Hematopoietic multipotent progenitor cell treated with erythropoietin and hydrocortisone succinate and interleukin-3 and kit ligand, for 6 days (in vitro differentiated cells): ENCODE results near the gene ZNF132.

Experiments used
- DNase-seq: peaks from one replicate; pipeline ENCODE4 v3.0.0-alpha.2; 2015

ZNF132 gene

GRCh38 chr19:58406818-58407657 lies 32.9 kb downstream of the ZNF132 start:
- DNase-seq, result peak; percentile 57

- DNase-seq, result peak; percentile 38
Observed at GRCh38 chr19:58403920-58404478, 36.0 kb downstream of the ZNF132 start.

GRCh38 chr19:58401840-58402421 lies 38.0 kb downstream of the ZNF132 start:
- no peak for DNase-seq

GRCh38 chr19:58400916-58401839 lies 38.8 kb downstream of the ZNF132 start:
- peak; percentile 100 for DNase-seq

GRCh38 chr19:58400316-58400915 lies 39.5 kb downstream of the ZNF132 start:
- DNase-seq, result peak; percentile 55

GRCh38 chr19:58399903-58400302 lies 40.0 kb downstream of the ZNF132 start:
- no peak for DNase-seq

- no peak for DNase-seq
Observed at GRCh38 chr19:58398545-58398944, 41.4 kb downstream of the ZNF132 start.

- no peak for DNase-seq
Observed at GRCh38 chr19:58398087-58398486, 41.9 kb downstream of the ZNF132 start.

GRCh38 chr19:58397533-58398037 lies 42.4 kb downstream of the ZNF132 start:
- DNase-seq, result no peak

- DNase-seq, result peak; percentile 3
Observed at GRCh38 chr19:58396691-58397532, 43.0 kb downstream of the ZNF132 start.

- peak; percentile 38 for DNase-seq
Observed at GRCh38 chr19:58395979-58396627, 43.9 kb downstream of the ZNF132 start.

GRCh38 chr19:58395220-58395978 lies 44.6 kb downstream of the ZNF132 start, which contains the start of gene RNF225:
TSS of gene RNF225 (plus strand) at chr19:58395656. CDS start at chr19:58396090, 434 bp downstream.
- peak; percentile 45 for DNase-seq

- DNase-seq, result no peak
Observed at GRCh38 chr19:58394821-58395219, 45.1 kb downstream of the ZNF132 start.

- DNase-seq, result no peak
Observed at GRCh38 chr19:58393725-58394033, 46.3 kb downstream of the ZNF132 start.

- DNase-seq, result no peak
Observed at GRCh38 chr19:58392945-58393724, 46.8 kb downstream of the ZNF132 start.

GRCh38 chr19:58388175-58388526 lies 51.8 kb downstream of the ZNF132 start:
- no peak for DNase-seq

GRCh38 chr19:58387338-58388174 lies 52.4 kb downstream of the ZNF132 start:
- peak; percentile 33 for DNase-seq

GRCh38 chr19:58386576-58387337 lies 53.2 kb downstream of the ZNF132 start, which contains the start of gene RPS5:
TSS of gene RPS5 (plus strand) at chr19:58387269. CDS start at chr19:58388138, 869 bp downstream.
- peak; percentile 100 for DNase-seq
